H9 (cell line): ENCODE measurements around the gene NOXRED1. TPM values are rescaled to one million over a fixed set of nuclear protein-coding genes. Genes with fewer than 3 reads are reported as not detected.

ENCODE experiments used
- DNase-seq: peaks from one replicate; pipeline ENCODE4 v3.0.0-alpha.2; 2017
- H2AFZ ChIP-seq: one replicate; pipeline ENCODE4 v1.6.1; 2013; ENCODE audit warnings: mild to moderate bottlenecking, low read length, control low read depth, moderate library complexity
- H2AK5ac ChIP-seq: 2 replicates; pipeline ENCODE4 v1.6.1; 2013; ENCODE audit warnings: low read length, control low read depth, mixed read lengths; ENCODE audit not compliant: insufficient read length
- H2BK120ac ChIP-seq: one replicate; pipeline ENCODE4 v1.6.1; 2013; ENCODE audit warnings: low read depth, mild to moderate bottlenecking, low read length, control low read depth, inconsistent platforms; ENCODE audit not compliant: poor library complexity, severe bottlenecking
- H2BK12ac ChIP-seq: 2 replicates; pipeline ENCODE4 v1.6.1; 2013; ENCODE audit warnings: low read length, control low read depth, mixed read lengths, low read depth; ENCODE audit not compliant: insufficient read length
- H2BK15ac ChIP-seq: 2 replicates; pipeline ENCODE4 v1.6.1; 2013; ENCODE audit warnings: low read depth, low read length, control low read depth
- H2BK20ac ChIP-seq: one replicate; pipeline ENCODE4 v1.6.1; 2013; ENCODE audit warnings: low read depth, mild to moderate bottlenecking, low read length, control low read depth, inconsistent platforms; ENCODE audit not compliant: poor library complexity, severe bottlenecking
- H2BK5ac ChIP-seq: 2 replicates; pipeline ENCODE4 v1.6.1; 2013; ENCODE audit warnings: low read length, control low read depth, mixed read lengths; ENCODE audit not compliant: insufficient read length
- H3K14ac ChIP-seq: 2 replicates; pipeline ENCODE4 v1.6.1; 2013; ENCODE audit warnings: low read length, control low read depth; ENCODE audit not compliant: insufficient read depth
- H3K18ac ChIP-seq: 2 replicates; pipeline ENCODE4 v1.6.1; 2013; ENCODE audit warnings: low read depth, mild to moderate bottlenecking, mixed read lengths, low read length, control low read depth; ENCODE audit not compliant: insufficient read length
- H3K23ac ChIP-seq: 2 replicates; pipeline ENCODE4 v1.6.1; 2013; ENCODE audit warnings: low read length, control low read depth, mixed read lengths, low read depth; ENCODE audit not compliant: insufficient read length
- H3K23me2 ChIP-seq: 2 replicates; pipeline ENCODE4 v1.6.1; 2013; ENCODE audit warnings: low read depth, mild to moderate bottlenecking, mixed read lengths, low read length, control low read depth; ENCODE audit not compliant: insufficient read length, poor library complexity, severe bottlenecking
- H3K27ac ChIP-seq: 2 replicates; pipeline ENCODE4 v1.5.1; 2013; ENCODE audit warnings: low read length, control low read depth, mixed read lengths, low read depth; ENCODE audit not compliant: insufficient read length
- H3K27me3 ChIP-seq: 2 replicates; pipeline ENCODE4 v1.6.1; 2013; ENCODE audit warnings: low read length, control low read depth, inconsistent platforms; ENCODE audit not compliant: insufficient read depth
- H3K4ac ChIP-seq: 2 replicates; pipeline ENCODE4 v1.6.1; 2013; ENCODE audit warnings: low read depth, mild to moderate bottlenecking, control low read depth, inconsistent platforms, low read length, moderate library complexity
- H3K4me1 ChIP-seq: 2 replicates; pipeline ENCODE4 v1.6.1; 2013; ENCODE audit warnings: low read length, control low read depth, inconsistent platforms; ENCODE audit not compliant: insufficient read depth
- H3K4me2 ChIP-seq: 2 replicates; pipeline ENCODE4 v1.6.1; 2013; ENCODE audit warnings: low read length, control low read depth, mixed read lengths; ENCODE audit not compliant: insufficient read length, insufficient read depth
- H3K56ac ChIP-seq: 2 replicates; pipeline ENCODE4 v1.6.1; 2013; ENCODE audit warnings: low read depth, mild to moderate bottlenecking, mixed read lengths, low read length, control low read depth; ENCODE audit not compliant: insufficient read length
- H3K79me1 ChIP-seq: 2 replicates; pipeline ENCODE4 v1.6.1; 2013; ENCODE audit warnings: low read depth, mild to moderate bottlenecking, moderate library complexity, low read length, control low read depth, inconsistent platforms; ENCODE audit not compliant: insufficient read depth, poor library complexity, severe bottlenecking
- H3K79me2 ChIP-seq: 2 replicates; pipeline ENCODE4 v1.6.1; 2013; ENCODE audit warnings: low read length, control low read depth, inconsistent platforms; ENCODE audit not compliant: insufficient read depth
- H3K9ac ChIP-seq: 2 replicates; pipeline ENCODE4 v1.6.1; 2013; ENCODE audit warnings: low read length, control low read depth, mixed read lengths; ENCODE audit not compliant: insufficient read length; ENCODE audit errors: extremely low read depth
- H3K9me3 ChIP-seq: one replicate; pipeline ENCODE4 v1.6.1; 2013; ENCODE audit warnings: low read depth, low read length, inconsistent platforms; ENCODE audit not compliant: control insufficient read depth
- H3T11ph ChIP-seq: one replicate; pipeline ENCODE4 v1.6.1; 2013; ENCODE audit warnings: mild to moderate bottlenecking, low read length, control low read depth, inconsistent platforms
- H4K20me1 ChIP-seq: one replicate; pipeline ENCODE4 v1.6.1; 2013; ENCODE audit not compliant: control insufficient read depth, insufficient read length, insufficient read depth
- H4K5ac ChIP-seq: 2 replicates; pipeline ENCODE4 v1.6.1; 2013; ENCODE audit warnings: low read depth, mild to moderate bottlenecking, mixed read lengths, low read length, control low read depth; ENCODE audit not compliant: insufficient read length
- H4K8ac ChIP-seq: replicated peaks from 2 replicates; pipeline ENCODE4 v1.6.1; 2013; ENCODE audit warnings: low read length, control low read depth, mixed read lengths, low read depth; ENCODE audit not compliant: insufficient read length
- H4K91ac ChIP-seq: 2 replicates; pipeline ENCODE4 v1.6.1; 2013; ENCODE audit warnings: low read depth, mild to moderate bottlenecking, moderate library complexity, mixed read lengths, low read length, control low read depth; ENCODE audit not compliant: insufficient read length
- H3K27ac Mint-ChIP-seq, 3 experiments: 2 replicates in 2 of 3; 3 replicates in 1 of 3; pipeline ENCODE4 v1.8.0; 2020 to 2021; ENCODE audit warnings: mixed read lengths in 3 of 3, mild to moderate bottlenecking in 1 of 3, moderate library complexity in 1 of 3
- H3K27me3 Mint-ChIP-seq: 2 replicates; pipeline ENCODE4 v1.8.0; 2021; ENCODE audit warnings: low read depth, mild to moderate bottlenecking, moderate library complexity, mixed read lengths
- H3K36me3 Mint-ChIP-seq, 3 experiments: 2 replicates in 2 of 3; 3 replicates in 1 of 3; pipeline ENCODE4 v1.8.0; 2020 to 2021; ENCODE audit warnings: low read depth in 3 of 3, mixed read lengths in 3 of 3; ENCODE audit not compliant: insufficient read depth in 1 of 3
- H3K4me1 Mint-ChIP-seq, 2 experiments: 2 replicates each; pipeline ENCODE4 v1.8.0; 2020; ENCODE audit warnings: mixed read lengths in 2 of 2
- H3K4me3 Mint-ChIP-seq, 2 experiments: 2 replicates in 1 of 2; 3 replicates in 1 of 2; pipeline ENCODE4 v1.8.0; 2020 to 2021; ENCODE audit warnings: mild to moderate bottlenecking in 2 of 2, mixed read lengths in 2 of 2, moderate library complexity in 1 of 2
- H3K9me3 Mint-ChIP-seq, 2 experiments: 2 replicates in 1 of 2; 3 replicates in 1 of 2; pipeline ENCODE4 v1.8.0; 2020; ENCODE audit warnings: mild to moderate bottlenecking in 2 of 2, mixed read lengths in 2 of 2, moderate library complexity in 1 of 2
- CTCF ChIP-seq: fragments of 200-600 bp; sonication (generic); conservative IDR thresholded peaks from 3 replicates; pipeline ENCODE4 v1.8.0; 2021; ENCODE audit warnings: antibody characterized with exemption, mild to moderate bottlenecking
- WGBS: extraction: QIAGEN DNeasy Blood & Tissue Kit; methylation state at CpG from one replicate; pipeline ENCODE4 v1.1.7; 2013; ENCODE audit warnings: missing lambda C conversion rate, low lambda C conversion rate, mixed read lengths; ENCODE audit not compliant: insufficient read length; ENCODE audit errors: extremely low coverage; 5-methylcytosine and 5-hydroxymethylcytosine counted together
- total RNA-seq: library from RNA; stranded (reverse); gene quantifications from 2 replicates; pipeline ENCODE4 v1.2.1, GENCODE V29; 2021

The NOXRED1 gene
- total RNA-seq, 1 experiment from 2014 or later, result not detected

GRCh38 chr14:77459072-77459723, 35.9 kb upstream of the NOXRED1 start:
- no peaks in the 10 kb centered on the region for H3K27me3 Mint-ChIP-seq
- Histone ChIP-seq H2BK20ac (no peak overlapping the region), H4K91ac (no peak overlapping the region), H3K79me1 (peaks cover 7% of the 10 kb centered on the region), H3K9ac (peak overlapping the region; percentile 85), H3K23me2 (peaks cover 4% of the 10 kb centered on the region), H3K4me1 (no peaks in the 10 kb centered on the region; the same call in 1 of the 2 replicates), H3K4me2 (peak overlapping the region; percentile 89), H3K4ac (no peak overlapping the region), H3K18ac (no peak overlapping the region), H3K14ac (no peak overlapping the region), H3K27ac (no peak overlapping the region), H4K8ac (no peak overlapping the region), H3K79me2 (peaks cover 13% of the 10 kb centered on the region; the same call in 1 of the 2 replicates), H4K20me1 (no peaks in the 10 kb centered on the region), H3K27me3 (no peaks in the 10 kb centered on the region), H3K23ac (no peak overlapping the region), H2BK120ac (no peak overlapping the region), H3K56ac (no peak overlapping the region), H2AFZ (no peak overlapping the region), H4K5ac (peak overlapping the region; percentile 34), H2BK5ac (no peak overlapping the region), H3T11ph (no peak overlapping the region), H2AK5ac (no peak overlapping the region), H2BK12ac (no peak overlapping the region), H2BK15ac (no peak overlapping the region), H3K9me3 (no peaks in the 10 kb centered on the region)
- H3K9me3 Mint-ChIP-seq, result no peaks in the 10 kb centered on the region
- peak overlapping the region in 1 of 3 experiments; percentile 1; a peak in 2 of 7 replicates for H3K27ac Mint-ChIP-seq
- WGBS, result no CpG with 5 or more reads among the region's 13 CpGs
- DNase-seq, result peak; percentile 58
- peaks cover 20 to 22% of the 10 kb centered on the region in 2 experiments for H3K4me1 Mint-ChIP-seq
- peak overlapping the region; percentile 100 for H3K4me3 Mint-ChIP-seq
- peak; percentile 78 for TF ChIP-seq CTCF
- H3K36me3 Mint-ChIP-seq, result peaks cover 37 to 50% (median 44%) of the 10 kb centered on the region in 3 experiments
